Suppressor macrophage (primary cell): Measurements from ENCODE around the gene C1orf35.

Source experiments
- DNase-seq, 4 experiments: peaks; one replicate each; pipeline ENCODE4 v3.0.0-alpha.2; 2020 to 2022

Gene C1orf35

DNA sequence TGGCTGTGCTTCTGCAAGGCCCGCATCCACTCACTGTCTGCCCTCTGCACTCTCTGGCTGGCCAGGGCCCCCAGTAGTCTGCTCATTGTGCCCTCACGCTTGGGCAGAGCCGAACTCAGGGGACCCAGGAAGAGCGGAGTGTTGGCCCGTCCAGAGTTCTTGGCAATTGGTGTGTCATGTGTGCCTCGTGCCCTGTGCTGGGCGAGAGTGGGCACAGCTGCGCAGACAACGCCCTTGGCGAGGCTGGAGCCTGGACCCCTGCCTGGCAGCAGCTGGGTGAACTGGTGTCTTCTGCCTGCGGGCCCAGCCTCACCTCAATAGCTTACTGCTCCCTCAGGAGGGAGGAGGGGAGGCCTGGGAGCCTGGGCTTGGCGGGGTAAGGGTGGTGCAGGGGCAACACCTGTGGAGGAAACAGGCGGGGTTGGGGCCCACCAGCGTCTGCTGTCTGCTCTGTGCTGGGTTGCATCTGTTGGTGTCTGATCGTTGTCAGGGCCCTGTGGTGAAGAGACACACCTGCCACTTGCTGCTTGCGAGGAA is 39.1 kb upstream of the C1orf35 start:
- DNase-seq = no peak

DNA sequence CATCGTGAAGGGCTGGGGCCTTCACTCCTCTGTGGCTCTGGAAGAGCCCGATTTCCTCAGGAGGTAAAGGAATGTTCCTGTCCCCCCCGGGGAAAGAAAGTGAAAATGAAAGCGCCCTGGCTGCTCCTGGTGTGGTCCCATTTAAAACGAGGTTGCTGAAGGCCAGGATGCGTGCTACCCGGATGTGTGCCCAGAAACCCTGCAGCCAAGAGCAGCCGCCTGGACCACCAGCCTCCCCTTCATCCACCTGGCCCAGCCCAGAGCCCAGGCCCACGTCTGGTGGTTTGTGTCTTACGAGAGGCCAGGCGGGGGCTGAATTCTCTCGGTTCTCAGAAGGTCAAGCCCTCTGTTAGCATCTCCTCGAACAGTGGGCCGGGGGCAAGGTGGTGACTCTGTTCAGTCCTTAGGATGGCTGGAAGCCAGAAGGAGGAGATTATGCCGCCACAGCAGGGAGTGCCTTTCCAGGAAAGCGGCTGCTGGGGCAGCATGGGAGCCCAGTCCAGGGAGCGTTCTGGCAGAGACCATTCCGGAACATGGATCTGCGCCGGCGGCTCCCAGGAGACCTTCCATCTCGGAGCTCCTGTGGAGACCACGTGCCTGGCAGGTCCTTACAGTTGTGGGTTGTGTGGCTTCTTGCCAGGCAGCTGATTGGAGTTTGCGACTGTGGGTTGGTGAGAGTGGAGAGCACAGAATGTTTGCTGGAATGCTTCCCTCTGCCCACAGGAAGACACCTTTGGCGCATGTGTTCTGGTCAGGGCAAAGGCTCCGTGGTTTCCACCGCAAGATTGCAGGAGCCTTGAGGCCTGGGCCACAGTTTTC is 38.3 kb upstream of the C1orf35 start:
- DNase-seq = peak in 2 of 4 experiments; percentile 16 to 24

DNA sequence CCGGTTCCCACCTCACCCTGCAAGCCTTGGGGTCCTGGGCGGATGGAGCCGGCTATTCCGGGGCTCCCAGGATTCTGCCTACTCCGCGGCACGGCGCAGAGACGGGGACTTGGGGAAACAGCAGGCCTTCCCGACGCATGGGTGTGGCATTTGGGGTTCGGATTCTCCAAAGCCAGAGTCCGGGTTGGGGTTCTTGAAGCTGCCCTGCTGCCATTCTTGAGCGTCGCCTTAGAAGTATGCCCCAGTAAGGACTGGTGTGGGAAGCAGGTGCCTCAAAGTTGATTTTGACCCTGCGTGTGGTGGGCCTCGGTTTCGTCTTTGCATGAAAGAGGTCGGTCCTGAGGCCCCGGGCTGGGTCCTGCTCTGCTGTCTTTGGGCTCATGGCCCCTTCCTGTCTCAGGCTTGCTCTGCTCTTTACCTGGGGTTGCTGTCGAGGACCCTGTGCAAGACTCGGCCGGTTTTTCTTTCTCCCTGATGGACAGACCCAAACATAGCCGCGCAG is 37.6 kb upstream of the C1orf35 start:
- peak in 1 of 4 experiments; percentile 24 for DNase-seq

DNA sequence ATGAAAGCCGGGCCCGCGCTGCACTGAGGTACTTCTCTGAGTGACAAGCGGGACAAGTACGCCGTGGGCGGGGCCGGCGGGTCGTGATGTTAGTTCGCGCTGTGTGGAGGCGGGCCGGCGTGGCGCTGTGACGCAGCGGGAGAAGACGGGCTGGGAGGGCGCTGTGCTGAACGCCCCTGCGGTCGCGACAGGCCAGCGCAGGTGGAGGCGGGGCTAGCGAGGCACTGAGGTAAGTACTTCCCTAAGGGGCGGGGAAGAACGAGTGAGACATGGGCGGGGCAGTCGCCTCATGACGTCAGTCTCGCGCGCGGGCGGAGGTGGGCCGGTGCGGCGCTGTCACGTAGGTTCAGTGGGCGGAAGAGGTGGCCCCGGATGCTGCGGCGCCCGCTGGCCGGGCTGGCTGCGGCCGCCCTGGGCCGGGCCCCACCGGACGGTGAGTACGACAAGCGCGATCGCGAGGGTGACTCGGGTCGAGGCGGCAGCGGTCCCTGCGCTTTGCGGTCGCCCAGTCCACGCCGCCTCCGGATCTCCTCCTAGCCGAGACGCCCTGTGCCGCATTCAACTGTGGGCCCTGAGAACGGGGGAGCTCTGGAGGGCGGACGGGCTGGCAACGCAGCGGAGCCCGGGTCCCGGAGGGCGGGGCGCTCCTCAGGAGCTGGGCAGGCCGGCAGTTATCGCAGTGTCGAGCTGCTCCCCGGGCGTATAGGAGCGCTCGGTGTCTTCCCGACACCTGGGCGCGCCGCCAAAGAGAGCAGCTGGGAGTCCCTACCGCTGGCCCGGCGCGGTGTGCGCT is 37.0 kb upstream of the C1orf35 start, which contains the start of gene GUK1:
Gene GUK1 (plus strand): TSS at position 349 of the 793 bp plus-strand sequence. CDS start 24 bp downstream, at position 373.
- DNase-seq = peak; percentile 100

DNA sequence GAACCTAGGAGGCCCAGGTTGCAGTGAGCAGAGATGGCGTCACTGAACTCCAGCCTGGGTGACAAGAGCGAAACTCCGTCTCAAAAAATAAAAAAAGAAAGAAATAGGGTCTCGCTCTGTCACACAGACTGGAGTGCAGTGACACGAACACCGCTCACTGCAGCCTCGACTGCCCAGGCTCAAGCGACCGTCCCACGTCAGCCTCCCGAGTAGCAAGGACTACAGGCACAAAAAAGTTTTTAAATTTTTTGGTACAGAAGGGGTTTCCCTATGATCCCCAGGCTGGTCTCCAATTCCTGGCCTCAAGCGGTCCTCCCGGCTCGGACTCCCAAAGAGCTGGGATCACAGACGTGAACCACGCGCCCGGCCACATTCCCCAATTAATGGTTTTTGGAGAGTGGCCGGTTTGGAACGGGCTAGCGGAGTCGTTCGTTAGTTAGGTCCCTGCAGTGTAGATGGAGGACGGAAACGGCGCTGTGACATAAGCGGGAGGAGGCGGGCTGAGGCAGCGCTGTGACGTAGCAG is 36.3 kb upstream of the C1orf35 start:
- no peak for DNase-seq

DNA sequence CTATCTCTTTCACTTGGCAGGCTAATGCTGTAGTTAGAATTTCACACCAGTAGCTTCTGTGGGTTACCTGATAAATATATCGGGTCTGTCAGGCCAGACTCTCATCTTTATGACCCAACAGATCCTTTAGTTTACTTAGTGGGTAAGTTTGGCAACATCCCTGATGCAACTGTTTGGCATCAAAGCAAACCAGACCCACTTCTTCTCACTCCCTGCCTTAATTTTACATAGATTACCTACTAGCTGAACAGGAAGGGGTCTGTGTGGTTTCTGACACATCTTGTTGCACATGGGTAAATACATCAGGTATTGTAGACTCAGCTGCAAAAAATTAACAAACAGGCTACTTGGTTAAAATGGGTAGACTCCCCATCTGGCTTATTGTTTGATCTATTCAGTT is 33.8 kb upstream of the C1orf35 start:
- DNase-seq = no peak

DNA sequence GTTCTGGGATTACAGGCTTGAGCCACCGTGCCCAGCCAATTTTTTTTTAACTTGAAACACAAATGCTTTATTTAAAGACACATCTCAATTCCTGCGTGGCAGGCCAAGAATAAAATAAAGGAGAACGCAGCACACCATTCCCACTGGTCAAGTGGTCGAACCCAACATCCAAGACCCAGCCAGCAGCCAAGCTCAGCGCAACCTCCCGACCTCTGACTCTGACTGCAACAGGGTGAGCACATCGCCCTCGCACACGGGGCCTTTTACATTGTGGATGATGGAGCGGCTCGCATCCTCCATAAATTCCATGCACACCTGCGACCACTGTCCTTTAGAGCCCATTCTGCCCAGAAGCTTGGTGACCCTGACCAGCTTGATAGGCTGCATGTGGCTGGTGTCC is 31.5 kb upstream of the C1orf35 start:
- no peak for DNase-seq

DNA sequence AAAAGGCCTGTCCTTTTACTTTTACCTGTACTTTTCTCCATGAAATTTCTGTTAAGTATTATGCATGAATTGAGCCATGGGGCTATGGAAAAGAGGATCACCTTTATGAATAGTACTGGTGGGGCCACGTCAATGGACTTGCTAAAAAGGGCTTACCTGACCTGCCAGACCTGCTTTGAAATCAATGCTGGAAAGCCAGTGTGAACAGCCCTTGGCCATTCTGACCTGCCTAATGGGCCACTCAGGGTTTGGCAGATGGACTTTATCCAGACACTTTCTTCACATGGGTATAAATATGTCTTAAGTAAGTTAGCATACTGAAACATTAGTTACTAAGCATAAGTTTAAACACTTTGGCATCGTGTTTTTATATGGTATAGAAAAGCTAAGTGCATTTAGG is 28.6 kb upstream of the C1orf35 start:
- DNase-seq = no peak

DNA sequence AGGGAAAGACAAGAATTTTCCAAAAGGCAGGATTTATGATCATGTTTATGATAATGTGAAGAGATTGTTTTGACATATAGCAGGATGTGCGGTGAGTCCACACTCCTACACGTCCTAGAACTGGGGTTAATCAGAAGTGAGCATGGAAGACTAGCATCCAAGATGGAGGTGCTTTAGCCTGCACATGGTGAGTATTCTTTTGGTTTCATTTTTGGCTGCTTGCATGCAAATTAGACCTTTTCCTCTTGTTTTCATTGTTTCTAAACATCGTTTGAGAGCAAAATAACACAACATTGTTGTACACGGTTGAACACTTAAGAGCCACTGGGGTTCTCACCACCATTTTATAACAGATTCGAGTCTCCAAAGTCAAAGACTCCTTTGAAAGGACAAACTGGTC is 22.1 kb upstream of the C1orf35 start:
- no peak for DNase-seq

DNA sequence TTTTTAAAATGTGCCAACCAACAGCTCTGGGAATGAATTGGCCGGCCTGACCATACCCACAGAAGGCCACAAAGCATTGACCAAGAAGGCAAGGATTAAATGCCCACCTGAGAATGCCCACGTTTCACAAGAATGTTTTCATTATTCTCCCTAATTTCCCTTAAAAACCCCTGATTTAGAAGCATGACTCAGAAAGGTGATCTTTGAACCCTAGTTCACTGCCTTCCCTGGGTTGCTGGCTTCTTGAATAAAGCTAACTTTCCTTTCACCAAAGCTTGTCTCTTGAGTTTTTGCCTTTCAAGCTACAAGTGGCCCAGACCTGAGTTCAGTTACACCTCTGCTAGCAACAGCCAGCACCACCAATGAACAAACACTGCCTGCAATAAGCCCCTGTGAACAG is 20.4 kb upstream of the C1orf35 start:
- DNase-seq = no peak

DNA sequence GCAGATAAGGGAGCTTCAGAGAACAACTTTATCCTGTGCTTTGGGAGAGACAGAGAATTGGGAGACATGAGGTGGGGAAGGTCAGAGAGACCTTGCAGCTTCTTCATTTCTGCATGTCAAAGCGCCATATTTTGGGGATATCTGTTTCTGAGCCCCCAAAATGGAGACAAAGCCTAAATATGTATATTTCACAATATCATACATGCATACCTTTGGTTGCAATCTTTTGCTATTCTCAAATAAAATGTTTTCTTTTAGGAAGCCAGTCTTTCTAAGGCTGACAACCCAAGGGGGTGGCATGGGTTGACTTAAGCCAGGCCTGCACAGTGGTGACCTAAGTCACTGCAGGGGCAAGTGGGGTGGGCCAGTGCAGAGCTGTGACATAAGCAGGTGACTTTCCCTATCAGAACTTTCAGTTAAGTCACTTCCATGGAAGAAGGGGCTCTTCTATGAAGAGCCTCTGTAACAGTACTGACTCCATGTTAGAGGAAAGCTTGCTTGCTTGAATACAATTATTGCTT is 19.9 kb upstream of the C1orf35 start:
- no peak for DNase-seq

DNA sequence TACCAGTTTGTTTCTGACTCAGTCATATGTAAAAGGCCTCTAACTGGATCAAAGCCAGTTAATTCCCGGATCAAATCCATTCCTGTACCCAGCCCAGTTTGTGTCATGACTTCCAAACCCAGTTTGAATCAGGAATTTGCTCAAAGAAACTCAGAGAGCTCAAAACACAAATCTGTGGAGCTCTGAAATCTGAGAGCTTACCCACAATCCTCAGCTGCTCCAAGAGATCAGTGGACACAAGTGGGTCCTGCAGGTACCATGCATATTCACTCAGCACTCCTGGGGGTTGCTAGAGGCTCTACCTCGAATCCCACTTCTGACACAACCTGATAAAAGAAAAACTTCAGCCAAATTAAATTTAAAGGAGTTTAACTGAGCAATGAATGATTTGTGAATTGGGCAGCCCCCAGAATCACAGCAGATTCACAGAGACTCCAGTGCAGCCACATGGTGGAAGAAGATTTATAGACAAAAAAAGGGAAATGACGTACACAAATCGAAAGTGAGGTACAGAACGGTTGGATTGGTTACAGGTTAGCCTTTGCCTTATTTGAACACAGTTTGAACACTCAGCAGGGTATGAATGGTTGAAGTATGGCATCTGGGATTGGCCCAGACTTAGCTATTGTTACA is 17.8 kb upstream of the C1orf35 start:
- no peak for DNase-seq

DNA sequence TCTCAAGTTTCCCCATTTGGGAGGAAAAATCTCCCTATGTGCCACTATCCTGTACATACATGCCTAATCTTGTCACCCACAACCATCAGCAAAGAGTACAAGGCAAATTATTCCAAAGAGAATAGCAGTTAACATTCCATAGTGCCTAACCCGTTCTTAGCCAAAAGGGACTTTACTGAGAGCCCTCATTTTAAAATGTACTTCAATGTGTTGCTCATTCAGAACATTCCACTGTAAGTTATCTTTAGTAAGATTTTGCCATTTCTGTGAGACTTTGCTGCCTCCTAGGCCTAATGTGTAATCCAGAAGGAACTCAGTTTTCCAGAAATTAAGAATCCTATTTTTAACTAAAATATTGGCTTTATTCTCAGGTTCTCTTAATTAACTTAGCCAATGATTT is 17.2 kb upstream of the C1orf35 start:
- no peak for DNase-seq

DNA sequence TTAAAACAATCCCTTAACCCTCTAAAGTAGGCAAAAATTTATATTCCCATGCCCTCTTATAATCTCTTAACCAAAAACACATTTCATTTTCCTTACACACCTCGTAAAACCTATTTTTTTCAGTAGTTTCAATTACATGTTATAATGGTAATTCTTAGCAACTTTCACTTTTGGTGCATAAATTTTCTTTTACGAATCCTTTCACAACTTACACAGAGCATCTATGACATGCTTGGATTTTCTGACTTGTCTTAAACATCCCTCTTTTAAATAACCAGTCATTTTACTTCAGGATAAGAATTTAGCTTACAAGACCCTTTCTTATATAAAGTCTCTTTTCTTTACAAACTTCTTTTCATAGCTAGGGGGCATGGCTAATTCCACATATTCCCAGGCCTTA is 14.9 kb upstream of the C1orf35 start:
- no peak for DNase-seq

DNA sequence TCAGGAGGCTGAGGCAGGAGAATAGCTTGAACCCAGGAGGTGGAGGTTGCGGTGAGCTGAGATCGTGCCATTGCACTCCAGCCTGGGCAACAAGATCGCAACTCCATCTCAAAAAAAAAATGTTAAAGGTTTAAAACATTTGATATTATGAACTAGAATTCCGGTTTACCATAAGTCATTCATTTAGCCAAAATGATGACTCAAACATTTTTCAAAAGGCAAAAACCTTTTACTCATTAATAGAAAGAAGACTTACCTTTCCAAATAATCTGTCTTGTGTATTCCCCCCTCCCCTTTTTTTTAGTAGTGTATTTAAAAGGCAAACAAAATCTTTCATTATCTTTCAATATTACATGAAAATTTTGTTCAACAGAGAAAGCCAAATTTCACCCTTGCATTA is 14.2 kb upstream of the C1orf35 start:
- no peak for DNase-seq

DNA sequence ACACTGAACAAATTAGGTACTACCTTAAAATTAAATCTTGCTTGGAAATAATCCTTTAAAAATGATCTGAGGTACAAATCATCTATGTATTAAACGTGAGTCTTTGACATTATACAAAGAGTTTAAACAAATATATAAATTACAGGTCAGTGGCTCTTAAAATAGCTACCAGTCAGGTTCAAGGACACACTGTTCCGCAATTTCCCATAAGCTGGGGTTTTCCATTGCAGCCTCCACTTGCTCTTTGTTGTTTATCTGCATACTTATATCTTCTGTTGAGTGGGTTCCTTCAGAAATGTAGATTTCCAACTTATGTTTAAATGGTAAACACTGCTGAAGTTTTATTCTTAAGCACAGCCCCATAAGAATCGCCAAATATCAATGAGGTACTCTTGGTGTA is 11.7 kb upstream of the C1orf35 start:
- DNase-seq = no peak

DNA sequence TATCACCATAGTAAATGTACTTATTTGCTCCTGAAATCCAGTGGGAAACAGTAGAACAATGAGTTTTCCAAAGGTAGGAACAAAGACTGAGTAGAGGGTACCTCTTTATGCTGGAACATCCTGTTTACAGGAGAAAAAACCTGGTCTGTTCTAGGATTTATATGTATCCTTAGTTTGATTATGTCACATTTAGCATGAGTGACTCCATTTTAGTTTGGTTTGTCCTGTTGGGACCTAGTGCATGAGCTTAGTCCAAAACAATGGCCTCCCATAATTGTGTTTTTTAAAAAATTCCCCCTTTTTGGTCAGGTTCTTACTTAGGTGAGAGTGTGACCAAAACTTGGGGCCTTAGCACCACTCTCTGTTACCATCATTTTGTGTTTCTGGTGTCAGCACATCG is 9.5 kb upstream of the C1orf35 start:
- DNase-seq = no peak

DNA sequence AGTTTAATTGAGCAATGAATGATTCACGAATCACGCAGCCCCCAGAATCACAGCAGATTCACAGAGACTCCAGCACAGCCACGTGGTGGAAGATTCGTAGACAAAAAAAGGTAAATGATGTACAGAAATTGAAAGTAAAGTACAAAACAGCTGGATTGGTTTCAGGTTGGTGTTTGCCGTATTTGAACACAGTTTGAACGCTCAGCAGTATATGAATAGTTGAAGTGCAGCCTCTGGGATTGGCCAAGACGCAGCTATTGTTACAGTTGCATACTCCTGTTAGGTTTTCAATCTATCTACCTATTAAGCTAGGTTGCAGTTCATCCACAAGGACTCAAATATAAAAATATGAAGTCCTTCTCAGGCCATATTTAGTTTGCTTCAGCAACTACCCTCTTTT is 9.0 kb upstream of the C1orf35 start:
- DNase-seq = no peak

DNA sequence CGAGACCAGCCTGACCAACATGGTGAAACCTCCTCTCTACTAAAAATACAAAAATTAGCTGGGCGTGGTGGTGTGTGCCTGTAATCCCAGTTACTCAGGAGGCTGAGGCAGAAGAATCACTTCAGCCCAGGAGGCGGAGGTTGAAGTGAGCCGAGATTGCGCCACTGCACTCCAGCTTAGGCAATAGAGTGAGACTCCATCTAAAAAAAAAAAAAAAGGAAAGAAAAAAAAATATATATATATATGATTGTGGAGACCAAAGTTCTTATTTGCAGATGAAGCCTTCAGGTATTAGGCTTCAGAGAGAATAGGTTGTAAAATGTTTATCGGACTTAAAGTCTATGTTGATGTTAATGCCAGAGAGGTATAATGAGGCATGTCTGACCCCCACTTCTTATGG is 8.2 kb upstream of the C1orf35 start:
- DNase-seq = peak in 3 of 4 experiments; percentile 35 to 47 (median 39)

DNA sequence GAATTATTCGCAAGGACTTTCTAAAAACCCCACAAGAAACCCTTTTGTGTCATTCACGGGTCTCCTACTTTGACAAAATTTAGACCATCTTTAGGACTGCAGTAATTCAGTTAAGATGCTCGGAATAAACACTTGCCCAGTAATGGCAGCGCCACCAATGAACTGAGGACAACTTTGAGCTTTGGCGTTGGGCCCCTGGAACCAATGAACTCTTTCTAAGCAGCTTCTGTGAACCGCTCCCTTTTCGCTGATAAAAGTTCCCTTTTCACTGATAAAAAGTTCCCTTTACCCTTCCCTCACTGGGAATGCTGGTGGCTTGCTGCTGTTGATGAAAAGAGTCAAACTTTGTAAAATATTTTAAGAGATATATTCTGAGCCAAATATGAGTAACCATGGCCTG is 7.4 kb upstream of the C1orf35 start:
- DNase-seq = no peak

DNA sequence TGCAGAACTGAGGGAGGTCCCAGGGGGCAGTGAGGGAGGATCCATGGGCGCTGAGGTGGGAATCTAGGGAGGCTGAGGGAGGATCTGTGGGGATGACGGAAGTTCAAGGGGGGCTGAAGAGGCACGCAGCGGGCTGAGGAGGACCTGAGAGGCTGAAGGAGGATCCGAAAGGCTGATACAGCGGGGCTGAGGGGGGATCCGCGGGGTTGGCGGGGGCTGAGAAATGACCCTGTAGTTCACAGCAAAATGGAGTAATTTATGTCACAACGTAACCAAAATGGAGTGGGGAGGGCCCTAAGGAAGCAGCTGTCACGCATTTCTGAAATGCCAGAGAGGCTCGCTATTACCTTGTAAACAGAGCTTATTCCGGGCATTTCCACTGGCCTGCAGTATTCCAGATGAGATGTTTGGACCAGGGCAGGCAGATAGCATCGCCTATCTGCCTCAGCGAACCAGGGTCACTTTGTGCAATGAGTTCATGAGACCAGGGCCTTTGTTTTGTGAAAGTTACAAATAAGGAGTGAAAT is 6.9 kb upstream of the C1orf35 start:
- peak in 1 of 4 experiments; percentile 34 for DNase-seq
